Thyroid gland (tissue), 4 donors: ENCODE results near the gene CAPN1. TPM values are rescaled to one million over a fixed set of nuclear protein-coding genes. Genes with fewer than 3 reads are reported as not detected.

Experiments
- DNase-seq, 2 donors: peaks; one replicate each; pipeline ENCODE4 v3.0.0-alpha.2; 2019
- H3K27ac ChIP-seq, 3 donors: fragments of 200-600 bp; sonication (generic); 1 replicate in 2 of 3; 2 replicates in 1 of 3; pipeline ENCODE4 v1.5.1; 2016 to 2019; ENCODE audit warnings: mild to moderate bottlenecking in 1 of 3, moderate library complexity in 1 of 3
- H3K27me3 ChIP-seq: fragments of 200-600 bp; sonication (generic); one replicate; pipeline ENCODE4 v1.5.1; 2019
- H3K36me3 ChIP-seq, 2 donors: fragments of 200-600 bp; sonication (generic); one replicate each; pipeline ENCODE4 v1.5.1; 2016 to 2019
- H3K4me1 ChIP-seq, 2 donors: fragments of 200-600 bp; sonication (generic); one replicate each; pipeline ENCODE4 v1.5.1; 2017 to 2019
- H3K4me3 ChIP-seq, 3 donors: fragments of 200-600 bp; sonication (generic); replicated peaks in 1 of 3; 1 replicate in 2 of 3; 2 replicates in 1 of 3; pipeline ENCODE4 v1.5.1; 2016; ENCODE audit warnings: mild to moderate bottlenecking in 1 of 3
- H3K9me3 ChIP-seq: fragments of 200-600 bp; sonication (generic); one replicate; pipeline ENCODE4 v1.5.1; 2017
- CTCF ChIP-seq, 6 experiments: fragments of 200-600 bp in 3 of 6; fragments of 450-650 bp in 3 of 6; sonication (generic) in 3 of 6; IDR thresholded peaks; one replicate each; pipeline ENCODE4 v1.5.1; 2016 to 2019; ENCODE audit warnings: antibody characterized with exemption in 6 of 6, mild to moderate bottlenecking in 2 of 6, inconsistent platforms in 1 of 6, moderate library complexity in 1 of 6
- POLR2A ChIP-seq, 2 donors: fragments of 450-650 bp; IDR thresholded peaks; one replicate each; pipeline ENCODE4 v1.6.1; 2017; ENCODE audit warnings: antibody characterized with exemption in 2 of 2, mild to moderate bottlenecking in 2 of 2, moderate library complexity in 1 of 2
- WGBS, 2 donors: methylation state at CpG; one replicate each; pipeline ENCODE4 v1.1.5; 2017; 5-methylcytosine and 5-hydroxymethylcytosine counted together
- intact Hi-C: fragments of 100-400 bp; cut with DNase I; formaldehyde crosslinking; loops from one replicate; pipeline ENCODE4 v1.15.1; 2023
- total RNA-seq, 4 donors: library from RNA; depleted of rRNA; stranded (reverse); fragments of >200 nt; gene quantifications; one replicate each; pipeline ENCODE4 v1.2.3, GENCODE V29; 2016

The CAPN1 gene
- total RNA-seq, 4 donors from 2014 or later: 265 to 519 (median 340) TPM

- Histone ChIP-seq H3K27me3 (no peaks in the 10 kb centered on the region), H3K9me3 (no peaks in the 10 kb centered on the region), H3K4me3 (no peak overlapping the region), H3K4me1 (peaks cover 30 to 39% of the 10 kb centered on the region in 2 donors), H3K27ac (no peak overlapping the region), H3K36me3 (peaks cover 37 to 43% of the 10 kb centered on the region in 2 donors)
- intact Hi-C loops: no loop called here
- WGBS, 2 donors: 77 to 96% methylated on average over 2 of the region's 2 CpGs
- DNase-seq: no peak
- TF ChIP-seq POLR2A (IDR thresholded peaks at IDR 0.05) (no peak), CTCF (IDR thresholded peaks at IDR 0.05) (no peak)
Observed at GRCh38 chr11:65185171-65185570, 3.4 kb downstream of the CAPN1 start.

GRCh38 chr11:65185869-65186341, 4.2 kb downstream of the CAPN1 start:
- TF ChIP-seq CTCF (IDR thresholded peaks at IDR 0.05): no peak
- TF ChIP-seq POLR2A (IDR thresholded peaks at IDR 0.05): no peak
- no peak overlapping the region for H3K4me3 ChIP-seq
- no peak overlapping the region for H3K27ac ChIP-seq
- no peaks in the 10 kb centered on the region for H3K27me3 ChIP-seq
- H3K36me3 ChIP-seq: peaks cover 37 to 47% of the 10 kb centered on the region in 2 donors
- intact Hi-C loops: no loop called here
- 88 to 90% methylated on average over 12 to 13 of the region's 18 CpGs for WGBS, 2 donors
- no peak for DNase-seq
- peaks cover 27 to 33% of the 10 kb centered on the region in 2 donors for H3K4me1 ChIP-seq
- H3K9me3 ChIP-seq: no peaks in the 10 kb centered on the region

DNA sequence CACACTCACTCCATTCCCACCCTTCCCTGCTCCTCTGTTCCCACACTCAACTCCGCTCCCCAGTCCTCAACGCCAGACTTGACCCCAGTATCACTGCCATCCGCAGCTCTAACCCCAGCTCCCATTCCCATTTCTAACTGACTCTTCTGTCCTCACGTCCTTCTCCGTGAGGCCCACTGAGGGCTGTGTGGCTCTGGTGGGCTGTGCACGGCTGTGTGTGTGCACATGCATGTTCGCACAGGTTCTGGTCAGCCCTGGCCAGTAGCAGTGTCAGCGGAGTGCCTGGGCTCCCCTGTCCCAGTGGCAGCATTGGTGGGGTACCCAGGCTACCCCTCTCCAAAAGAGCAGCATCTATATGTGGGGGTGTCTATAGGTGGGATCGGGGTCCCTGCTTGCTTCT, 5.0 kb downstream of the CAPN1 start:
- Histone ChIP-seq H3K4me3 (no peak overlapping the region), H3K36me3 (peaks cover 41 to 47% of the 10 kb centered on the region in 2 donors), H3K4me1 (peaks cover 27 to 32% of the 10 kb centered on the region in 2 donors), H3K9me3 (no peaks in the 10 kb centered on the region), H3K27ac (no peak overlapping the region), H3K27me3 (no peaks in the 10 kb centered on the region)
- 91 to 98% methylated on average over 9 of the region's 9 CpGs for WGBS, 2 donors
- TF ChIP-seq POLR2A (IDR thresholded peaks at IDR 0.05) (no peak), CTCF (IDR thresholded peaks at IDR 0.05) (no peak)
- DNase-seq: no peak
- intact Hi-C loops: no loop called here

DNA sequence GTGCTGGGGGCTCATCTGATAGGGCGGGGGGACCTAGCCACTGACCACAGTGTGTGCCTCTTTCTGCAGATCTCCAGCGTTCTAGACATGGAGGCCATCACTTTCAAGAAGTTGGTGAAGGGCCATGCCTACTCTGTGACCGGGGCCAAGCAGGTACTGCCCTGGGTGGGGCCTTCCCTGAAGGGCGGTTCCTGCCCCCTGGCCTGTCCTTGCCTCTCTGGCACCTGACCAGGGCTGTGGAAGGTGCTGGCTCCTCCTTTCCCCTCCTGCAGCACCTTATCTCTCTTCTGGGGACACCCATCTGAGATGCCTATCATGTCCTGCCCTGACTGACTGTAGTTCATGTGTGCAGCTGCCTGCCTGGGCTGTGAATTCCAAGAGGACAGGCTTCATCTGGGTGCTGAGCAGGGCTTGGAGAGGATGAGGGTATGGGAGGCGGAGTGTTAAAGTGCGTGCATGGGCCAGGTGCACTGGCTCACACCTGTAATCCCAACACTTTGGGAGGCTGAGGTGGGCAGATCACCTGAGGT, 5.5 kb downstream of the CAPN1 start:
- WGBS, 2 donors: 93 to 95% methylated on average over 5 to 6 of the region's 6 CpGs
- no peaks in the 10 kb centered on the region for H3K9me3 ChIP-seq

More for the DNA sequence above, 5.5 kb downstream of the CAPN1 start:
- intact Hi-C loops: no loop called here
- Histone ChIP-seq H3K27me3 (no peaks in the 10 kb centered on the region), H3K4me1 (peaks cover 26 to 32% of the 10 kb centered on the region in 2 donors), H3K27ac (no peak overlapping the region), H3K4me3 (no peak overlapping the region), H3K36me3 (peaks cover 46 to 47% of the 10 kb centered on the region in 2 donors)
- TF ChIP-seq POLR2A (IDR thresholded peaks at IDR 0.05) (no peak), CTCF (IDR thresholded peaks at IDR 0.05) (no peak)
- DNase-seq: no peak
